ENCODE data around the gene SH3GL3. TPM values are rescaled to one million over a fixed set of nuclear protein-coding genes. Genes with fewer than 3 reads are reported as not detected.

Gene SH3GL3
- total and polyA plus RNA-seq, 2 of the 4 experiments (the other 2 are of a cell fraction), result not detected

DNA sequence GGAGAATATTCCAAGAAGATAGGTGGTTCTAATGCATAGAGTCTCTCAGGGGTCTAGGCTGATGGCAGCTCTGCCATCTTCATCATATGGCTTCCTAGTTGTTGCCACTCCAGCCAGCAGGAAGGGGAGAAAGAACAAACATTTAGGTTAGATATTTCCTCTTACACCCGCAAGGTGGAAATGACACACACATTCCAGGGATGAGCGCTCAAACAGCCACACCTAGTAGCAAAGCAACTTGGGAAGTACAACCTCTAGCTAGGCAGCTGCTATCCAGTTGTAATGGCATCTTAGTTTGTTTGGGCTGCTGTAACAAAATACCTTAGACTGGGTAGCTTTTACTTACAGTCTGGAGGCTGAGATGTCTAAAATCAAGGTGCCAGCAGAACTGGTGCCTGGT is 154.9 kb downstream of the SH3GL3 start:
- in situ Hi-C loops (cut with MboI; ENCODE audit: low sequenced_read_pairs) (no loop called here), dilution Hi-C loops (cut with HindIII; ENCODE audit: low sequenced_read_pairs, unreplicated experiment) (no loop called here), intact Hi-C loops (cut with micrococcal nuclease) (no loop called here)
- DNase-seq, result no peak
- Histone ChIP-seq H2AK9ac (replicated peaks; ENCODE audit: low read depth, low read length, poor library complexity) (no peak overlapping the region), H3K79me1 (ENCODE audit: low read depth in 1 of 2, low read length in 2 of 2) (no peaks in the 10 kb centered on the region), H2AFZ (replicated peaks; ENCODE audit: low read length, poor library complexity) (no peak overlapping the region), H4K8ac (ENCODE audit: low read depth in 2 of 2, low read length in 2 of 2) (no peak overlapping the region), H2AK5ac (ENCODE audit: low read depth, low read length) (no peak overlapping the region), H2BK120ac (ENCODE audit: low read depth, low read length) (no peak overlapping the region), H2BK5ac (ENCODE audit: low read depth, low read length, poor library complexity, severe bottlenecking) (no peak overlapping the region), H3K4ac (ENCODE audit: low read depth, low read length) (no peak overlapping the region), H4K20me1 (ENCODE audit: insufficient read depth, low read length) (no peaks in the 10 kb centered on the region), H2BK15ac (ENCODE audit: low read depth, low read length) (no peak overlapping the region), H4K5ac (ENCODE audit: low read depth, low read length) (no peak overlapping the region), H3K14ac (replicated peaks; ENCODE audit: low read depth, low read length) (no peak overlapping the region), H3K36me3 (ENCODE audit: control insufficient read depth, insufficient read depth, low read length) (no peaks in the 10 kb centered on the region), H3K27ac (ENCODE audit: insufficient read depth, low read length) (no peak overlapping the region), H3K9ac (ENCODE audit: low read depth, low read length) (no peak overlapping the region), H3K9me1 (ENCODE audit: insufficient read depth, low read length) (no peaks in the 10 kb centered on the region), H3K4me1 (ENCODE audit: control insufficient read depth, insufficient read depth, low read length) (no peaks in the 10 kb centered on the region; the same call in 1 of the 2 replicates), H3K56ac (ENCODE audit: extremely low read depth, insufficient read depth, low read length) (no peak overlapping the region), H3K23ac (ENCODE audit: low read depth, low read length) (no peak overlapping the region), H2BK20ac (ENCODE audit: low read depth, low read length) (no peak overlapping the region), H3K27me3 (ENCODE audit: control insufficient read depth, insufficient read depth, low read length) (no peaks in the 10 kb centered on the region), H4K91ac (ENCODE audit: insufficient read depth, low read depth, low read length) (no peak overlapping the region), H3K9me3 (ENCODE audit: control insufficient read depth, insufficient read depth, low read length) (no peaks in the 10 kb centered on the region; the same call in 1 of the 2 replicates), H3K18ac (ENCODE audit: low read depth, low read length) (no peak overlapping the region), H3K4me2 (ENCODE audit: low read depth, low read length) (no peak overlapping the region), H3K4me3 (ENCODE audit: insufficient read depth, low read depth, low read length) (no peak overlapping the region)
- POLR2A ChIA-PET (ENCODE audit: unreplicated experiment), result no interaction called here
- no peak for ATAC-seq (ENCODE audit: low read depth)
- CTCF ChIA-PET, result no interaction called here
- no TSS peak for BruUV-seq (replicated peaks)
- no peak for TF ChIP-seq RAD21 (IDR thresholded peaks at IDR 0.05; ENCODE audit: low read length)
- no CpG with 5 or more reads among the region's 2 CpGs for WGBS, 2 experiments (ENCODE audit: extremely low coverage in 2 of 2, insufficient read length in 1 of 2)
